HG03354 (cell line): ENCODE results near the gene ZNF606.

ENCODE experiments used
- ATAC-seq: cut with Tn5 transposase; IDR thresholded peaks from one replicate; pipeline ENCODE4 v1.9.1; 2021; ENCODE audit warnings: mild to moderate bottlenecking; ENCODE audit not compliant: unreplicated experiment, poor library complexity, severe bottlenecking

The ZNF606 gene

DNA sequence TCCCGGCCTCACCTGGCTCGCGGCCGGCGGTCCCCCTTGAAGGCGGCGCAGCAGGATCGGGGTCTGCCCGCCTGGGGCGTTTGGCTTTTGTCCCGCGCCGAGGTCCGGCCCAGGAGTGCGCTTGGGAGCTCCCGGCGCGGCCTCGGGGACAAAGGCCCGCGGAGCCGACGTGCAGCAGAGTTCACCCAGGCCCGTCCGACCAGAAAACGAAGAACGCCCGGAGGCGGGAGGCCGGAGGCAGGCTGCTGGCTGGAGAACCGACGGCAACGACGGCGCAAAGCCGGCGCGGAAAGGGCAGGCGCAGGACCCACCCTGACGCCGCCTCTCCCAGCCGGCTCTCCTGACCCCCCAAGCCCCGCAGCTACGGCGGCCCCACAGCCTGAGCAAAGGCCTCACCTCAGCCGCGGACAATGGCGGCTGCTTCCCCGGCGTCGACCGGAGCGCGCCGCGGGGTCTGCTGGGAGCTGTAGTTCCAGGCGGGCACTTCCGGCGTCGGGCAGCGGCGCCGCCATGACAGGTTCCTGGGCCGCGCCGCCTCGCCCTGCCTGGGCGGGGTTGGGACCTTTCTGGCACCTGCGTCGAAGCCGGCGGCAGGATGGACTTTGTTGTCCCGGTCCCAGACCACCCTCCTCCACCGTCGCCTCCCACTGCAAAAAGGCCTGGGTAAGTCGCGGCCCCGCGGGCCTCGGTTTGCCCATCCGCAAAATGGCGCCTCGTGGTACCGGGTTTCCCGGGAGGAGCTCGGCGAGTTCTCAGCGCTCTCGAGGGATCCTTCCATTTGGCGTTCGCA, at the start of gene ZNF606:
Gene ZNF606, minus strand, starts transcription at position 437 of the 790 bp plus-strand sequence. CDS start 1,501 bp downstream, outside the sequence.
- ATAC-seq, result peak; percentile 97

GRCh38 chr19:58052256-58052655, 49.6 kb upstream of the ZNF606 start:
- no peak for ATAC-seq

DNA sequence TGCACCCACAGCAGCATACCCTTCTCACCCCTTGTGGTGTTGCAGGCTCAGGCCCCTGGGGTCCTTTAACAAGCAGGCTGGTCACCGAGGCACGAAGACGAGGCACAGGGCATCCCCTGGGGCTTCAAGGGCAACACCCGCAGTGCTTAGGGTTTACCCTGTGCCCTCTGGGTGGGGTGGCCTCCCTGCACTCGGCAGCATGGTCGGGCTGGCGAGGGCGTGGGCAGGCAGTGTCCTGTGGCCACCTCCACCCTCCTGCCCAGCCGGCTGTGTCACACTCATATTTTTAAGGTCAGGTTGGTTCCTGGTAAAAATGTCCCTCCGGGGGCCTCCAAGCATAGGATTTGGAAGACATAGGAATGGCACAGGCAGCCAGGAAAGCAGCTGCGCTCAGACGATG, 45.1 kb upstream of the ZNF606 start:
- ATAC-seq, result no peak

DNA sequence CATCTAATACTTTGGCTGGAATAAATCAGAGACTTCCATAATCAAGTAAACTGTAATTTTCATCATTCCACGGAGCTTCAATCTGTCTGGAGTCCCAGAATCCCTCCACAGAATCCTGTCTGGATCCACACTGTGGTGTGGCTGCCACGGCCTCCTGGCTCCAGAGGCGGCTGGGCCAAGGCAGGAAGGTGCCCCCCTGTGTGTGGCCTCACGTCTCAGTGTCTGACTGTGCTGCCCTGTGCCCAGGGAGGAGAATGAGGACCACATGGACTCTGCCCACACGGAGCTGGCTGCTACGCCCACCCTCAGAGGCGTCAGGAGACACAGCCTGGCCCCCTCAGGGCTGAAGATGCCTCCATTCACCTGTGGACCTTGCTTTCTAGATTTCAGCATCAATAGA, 44.2 kb upstream of the ZNF606 start:
- ATAC-seq, result no peak

DNA sequence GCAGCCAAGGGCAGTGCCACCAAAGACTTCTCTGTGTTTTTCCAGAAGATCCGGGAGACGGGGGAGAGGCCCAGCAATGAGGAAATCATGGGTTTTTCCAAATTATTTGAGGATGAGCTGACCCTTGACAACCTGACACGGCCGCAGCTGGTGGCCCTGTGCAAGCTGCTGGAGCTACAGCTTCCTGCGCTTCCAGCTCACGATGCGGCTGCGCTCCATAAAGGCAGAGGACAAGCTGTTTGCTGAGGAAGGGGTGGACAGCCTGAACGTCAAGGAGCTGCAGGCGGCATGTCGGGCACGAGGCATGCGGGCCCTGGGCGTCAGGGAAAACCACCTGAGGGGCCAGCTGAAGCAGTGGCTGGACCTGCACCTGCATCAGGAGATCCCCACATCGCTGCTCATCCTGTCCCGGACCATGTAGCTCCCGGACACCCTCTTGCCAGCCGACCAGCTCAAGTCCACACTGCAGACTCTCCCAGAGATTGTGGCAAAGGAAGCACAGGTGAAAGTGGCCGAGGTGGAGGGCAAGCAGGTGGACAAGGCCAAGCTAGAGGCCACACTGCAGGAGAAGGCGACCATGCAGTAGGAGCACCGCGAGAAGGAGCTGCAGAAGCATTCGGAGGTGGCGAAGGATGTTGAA, 42.9 kb upstream of the ZNF606 start:
- ATAC-seq, result no peak

GRCh38 chr19:58044886-58045285, 42.3 kb upstream of the ZNF606 start:
- ATAC-seq, result no peak

DNA sequence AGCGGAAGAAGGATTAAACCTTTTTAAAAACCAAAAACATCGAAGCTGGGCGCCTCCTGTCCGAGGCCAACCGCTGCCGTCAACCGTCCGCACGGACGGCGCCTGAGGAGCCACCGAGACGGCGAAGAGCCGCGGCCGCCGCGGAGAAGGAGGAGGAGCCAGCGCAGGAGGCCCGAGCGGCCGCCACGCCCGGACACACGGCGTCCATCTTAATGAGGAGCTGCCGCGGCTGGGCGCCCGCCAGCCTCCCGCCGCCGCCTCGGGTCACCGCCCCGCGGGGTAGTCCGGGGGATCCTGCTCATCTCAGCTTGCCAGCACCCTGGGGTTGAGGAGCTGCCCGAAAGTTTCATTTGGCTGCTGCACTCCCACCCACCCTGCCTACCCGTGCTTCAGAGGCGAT, 41.8 kb upstream of the ZNF606 start:
- no peak for ATAC-seq

DNA sequence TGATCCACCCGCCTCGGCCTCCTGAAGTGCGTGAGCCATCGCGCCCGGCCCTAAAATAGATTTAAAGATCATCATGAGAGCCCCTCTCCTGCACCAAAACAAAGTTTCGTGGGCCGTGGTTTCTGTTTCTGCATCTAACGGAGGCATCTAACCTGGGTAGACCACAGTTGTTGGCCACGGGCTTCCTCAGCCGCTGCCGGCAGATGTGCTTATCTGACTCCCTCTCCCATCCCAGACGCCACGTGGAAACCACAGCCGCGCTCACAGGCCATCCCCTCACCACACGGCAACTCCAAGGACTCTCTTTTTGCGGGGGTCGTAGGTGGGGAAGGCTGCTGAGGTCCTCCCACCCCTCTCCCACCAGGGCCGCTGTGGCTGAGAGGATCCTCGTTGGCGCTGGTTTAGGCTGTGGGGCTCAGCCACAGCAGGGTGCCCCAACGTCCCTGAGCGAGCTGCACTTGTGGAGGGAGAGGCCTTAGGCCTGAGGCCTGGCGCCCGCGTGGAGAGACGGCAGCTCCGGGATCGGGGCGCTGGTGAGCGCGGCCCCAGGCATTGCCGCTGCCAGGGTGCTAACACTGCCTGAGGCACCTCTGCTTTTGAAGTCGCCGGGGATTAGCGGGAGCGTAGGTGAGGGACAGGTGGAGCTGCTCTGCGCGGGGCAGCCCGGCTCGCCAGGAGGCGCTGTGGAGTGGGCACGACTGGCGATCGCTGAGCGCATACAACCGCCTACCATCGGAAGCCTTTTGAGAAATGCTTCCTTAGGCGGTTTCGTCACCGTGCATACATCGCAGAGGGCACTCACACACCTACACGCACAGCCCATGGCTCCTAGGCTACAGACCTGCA, 40.1 kb upstream of the ZNF606 start:
- no peak for ATAC-seq

- ATAC-seq, result no peak
Measured at GRCh38 chr19:58040751-58041525, 38.3 kb upstream of the ZNF606 start.

GRCh38 chr19:58038688-58039204, 36.1 kb upstream of the ZNF606 start:
- ATAC-seq, result no peak

GRCh38 chr19:58037927-58038687, 35.5 kb upstream of the ZNF606 start:
- no peak for ATAC-seq

DNA sequence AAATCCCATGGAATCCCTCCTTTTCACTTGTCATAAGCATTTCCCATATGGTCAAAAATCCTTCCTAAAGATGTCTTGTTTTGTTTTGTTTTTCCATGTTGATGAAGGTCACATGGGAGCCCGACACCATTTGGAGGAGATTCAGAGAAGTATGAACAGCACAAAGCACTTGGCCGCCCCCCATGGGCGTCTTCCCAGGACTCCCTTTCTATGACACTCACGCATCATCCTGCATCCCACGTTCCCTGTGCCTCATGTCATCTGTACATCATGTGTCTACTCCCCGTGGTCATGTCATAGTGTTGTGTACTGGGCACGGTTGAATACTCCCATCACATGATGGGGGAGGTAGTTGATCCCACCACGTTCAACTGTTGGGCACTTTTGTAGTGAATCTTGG, 33.2 kb upstream of the ZNF606 start:
- no peak for ATAC-seq

- no peak for ATAC-seq
Measured at GRCh38 chr19:58034477-58034793, 31.8 kb upstream of the ZNF606 start.

GRCh38 chr19:58033741-58034476, 31.3 kb upstream of the ZNF606 start, which contains the start of gene ZSCAN1:
Gene ZSCAN1, plus strand, starts transcription at chr19:58034025. Its CDS starts 3,812 bp downstream, at chr19:58037837.
- ATAC-seq, result no peak

DNA sequence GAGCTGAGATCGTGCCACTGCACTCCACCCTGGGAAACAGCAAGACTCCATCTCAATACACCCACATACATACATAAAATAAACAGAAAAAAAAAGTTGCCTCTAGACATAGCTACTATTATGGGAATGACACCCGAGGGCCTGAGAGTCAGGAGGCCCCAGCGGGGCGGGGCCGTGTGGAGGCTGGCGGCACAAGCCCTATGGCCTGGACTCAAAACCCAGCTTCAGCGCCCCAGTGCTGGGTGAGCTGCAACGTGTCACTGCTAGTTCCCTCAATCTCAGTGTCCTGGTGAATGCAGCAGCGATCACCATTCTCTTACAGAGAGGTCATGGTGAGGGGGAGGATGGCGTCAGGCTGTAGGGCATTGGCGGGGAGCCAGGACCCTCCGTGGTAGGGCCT, 22.0 kb upstream of the ZNF606 start:
- no peak for ATAC-seq

DNA sequence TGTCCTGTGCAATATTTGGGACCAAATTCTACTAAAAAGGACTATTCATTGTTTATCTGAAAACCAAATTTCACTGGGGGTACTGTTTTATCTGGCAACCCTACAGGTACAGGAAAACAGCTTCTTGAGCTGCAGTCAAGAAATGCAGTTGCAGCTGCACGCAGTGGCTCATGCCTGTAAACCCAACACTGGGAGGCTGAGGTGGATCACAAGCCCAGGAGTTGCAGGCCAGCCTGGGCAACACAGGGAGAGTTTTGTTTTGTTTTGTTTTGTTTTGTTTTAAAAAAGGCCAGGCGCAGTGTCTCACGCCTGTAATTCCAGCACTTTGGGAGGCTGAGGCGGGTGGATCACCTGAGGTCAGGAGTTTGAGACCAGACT, 19.7 kb upstream of the ZNF606 start:
- no peak for ATAC-seq

- no peak for ATAC-seq
Measured at GRCh38 chr19:58021541-58022282, 19.1 kb upstream of the ZNF606 start.

DNA sequence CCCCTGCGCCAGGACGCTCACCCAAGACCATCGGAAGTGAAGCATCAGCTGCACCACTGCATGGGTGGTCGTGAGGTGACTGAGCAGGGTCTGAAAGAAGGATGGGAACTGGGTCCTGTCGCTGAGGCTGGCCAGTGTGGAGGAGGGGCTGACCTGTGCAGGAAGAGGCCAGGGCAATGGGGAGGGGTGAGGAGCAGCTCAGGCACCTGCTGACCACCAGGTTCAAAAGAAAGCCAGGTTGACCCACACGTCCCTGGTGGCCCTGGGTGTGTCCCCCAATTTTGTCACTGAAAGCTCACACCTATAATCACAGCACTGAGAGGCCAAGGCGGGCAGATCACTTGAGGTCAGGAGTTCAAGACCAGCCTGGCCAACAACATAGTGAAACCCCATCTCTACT, 17.5 kb upstream of the ZNF606 start:
- ATAC-seq, result no peak
